Kidney (tissue), 14 donors: ENCODE measurements around the gene SP3. TPM values are rescaled to one million over a fixed set of nuclear protein-coding genes. Genes with fewer than 3 reads are reported as not detected.

Experiments
- DNase-seq, 5 donors: peaks; one replicate each; pipeline ENCODE4 v3.0.0-alpha.2; 2013 to 2020
- FAIRE-seq: peaks from 2 replicates; lab custom pipeline; 2012; peaks lifted over from hg19 to GRCh38; lab: Jason Lieb, UNC
- H3K27ac ChIP-seq, 2 donors: one replicate each; pipeline ENCODE4 v1.7.0; 2013; ENCODE audit warnings: low read depth in 2 of 2, low read length in 2 of 2, inconsistent platforms in 1 of 2
- H3K27me3 ChIP-seq: one replicate; pipeline ENCODE4 v1.7.1; 2013; ENCODE audit warnings: low read length, inconsistent platforms; ENCODE audit not compliant: control insufficient read depth, insufficient read depth
- H3K36me3 ChIP-seq, 3 donors: one replicate each; pipeline versions ENCODE4 v1.7.0 to v1.7.1; 2013; ENCODE audit warnings: low read length in 3 of 3, control low read depth in 1 of 3, inconsistent platforms in 1 of 3; ENCODE audit not compliant: insufficient read depth in 3 of 3, control insufficient read depth in 2 of 3
- H3K4me1 ChIP-seq, 3 donors: one replicate each; pipeline versions ENCODE4 v1.7.0 to v1.7.1; 2013; ENCODE audit warnings: low read length in 3 of 3, inconsistent platforms in 1 of 3, low read depth in 1 of 3; ENCODE audit not compliant: control insufficient read depth in 2 of 3, insufficient read depth in 2 of 3
- H3K4me3 ChIP-seq, 3 donors: one replicate each; pipeline versions ENCODE4 v1.7.0 to v1.8.1; 2013; ENCODE audit warnings: low read length in 3 of 3, control low read depth in 1 of 3, inconsistent platforms in 1 of 3
- H3K9ac ChIP-seq, 3 donors: one replicate each; pipeline versions ENCODE4 v1.7.0 to v1.7.1; 2013; ENCODE audit warnings: low read length in 3 of 3, control low read depth in 1 of 3, inconsistent platforms in 1 of 3
- H3K9me3 ChIP-seq, 3 donors: one replicate each; pipeline versions ENCODE4 v1.7.0 to v1.7.1; 2013; ENCODE audit warnings: low read length in 3 of 3, control low read depth in 1 of 3, inconsistent platforms in 1 of 3; ENCODE audit not compliant: control insufficient read depth in 2 of 3, insufficient read depth in 1 of 3
- CTCF ChIP-seq: IDR thresholded peaks from 3 replicates; pipeline ENCODE4 v1.5.1; 2012; ENCODE audit warnings: mild to moderate bottlenecking, moderate library complexity, borderline replicate concordance; ENCODE audit not compliant: insufficient read depth; ENCODE audit errors: extremely low read depth
- intact Hi-C: fragments of 100-400 bp; cut with DNase I; formaldehyde crosslinking; loops from one replicate; pipeline ENCODE4 v1.11.1; 2022
- polyA plus RNA-seq: library from polyadenylated mRNA; stranded (reverse); fragments of 350-450 nt; fragmentation: Illumina TruSeq; extraction: RNeasy Lipid Tissue Mini Kit (QIAGEN cat#74804); gene quantifications from one replicate; pipeline ENCODE4 v1.2.3, GENCODE V29; 2014; ENCODE audit warnings: low read depth, low replicate concordance; ENCODE audit not compliant: insufficient read depth
- total RNA-seq: library from RNA; stranded (reverse); fragmentation: NEBNext Ultra II Directional; extraction: Animal tissue kit (Norgen Biotek cat#: 25700); gene quantifications from one replicate; pipeline ENCODE4 v1.2.1, GENCODE V29; 2021
- donor health status: control.
- donor health status: control.
- donor health status: control.
- donor health status: control.
- donor health status: control.
- donor health status: DM: yes; HTN: yes; CAD: no.
- donor health status: Normal renal cell carcinoma (clear cell type).

Gene SP3
- total and polyA plus RNA-seq, 2 donors from 2014 or later, result 14.5 to 86.2 TPM

- DNase-seq, result no peak
Measured at GRCh38 chr2:173886613-173887012, 78.6 kb downstream of the SP3 start.

GRCh38 chr2:173884025-173884802 lies 81.0 kb downstream of the SP3 start:
- Histone ChIP-seq H3K9ac (no peak overlapping the region), H3K36me3 (no peaks in the 10 kb centered on the region), H3K4me1 (no peaks in the 10 kb centered on the region), H3K27me3 (no peaks in the 10 kb centered on the region), H3K4me3 (no peak overlapping the region), H3K27ac (no peak overlapping the region), H3K9me3 (no peaks in the 10 kb centered on the region)
- FAIRE-seq (peak; percentile 25), DNase-seq (peak in 2 of 5 donors; percentile 51 to 68)
- peak; percentile 54 for TF ChIP-seq CTCF
- intact Hi-C loops, result no loop called here

More at GRCh38 chr2:173886613-173887012, 78.6 kb downstream of the SP3 start:
- intact Hi-C loops, result no loop called here
- no peaks in the 10 kb centered on the region for H3K27me3 ChIP-seq
- no peak overlapping the region for H3K27ac ChIP-seq
- H3K9ac ChIP-seq, result no peak overlapping the region
- H3K4me1 ChIP-seq, result no peaks in the 10 kb centered on the region
- no peak for FAIRE-seq
- H3K4me3 ChIP-seq, result no peak overlapping the region
- H3K9me3 ChIP-seq, result no peaks in the 10 kb centered on the region
- TF ChIP-seq CTCF, result no peak
- no peaks in the 10 kb centered on the region for H3K36me3 ChIP-seq

- H3K36me3 ChIP-seq, result no peaks in the 10 kb centered on the region
- H3K4me1 ChIP-seq, result no peaks in the 10 kb centered on the region
- DNase-seq (no peak), FAIRE-seq (no peak)
- no peak overlapping the region for H3K27ac ChIP-seq
- H3K27me3 ChIP-seq, result no peaks in the 10 kb centered on the region
- intact Hi-C loops, result no loop called here
- no peak overlapping the region for H3K4me3 ChIP-seq
- no peak overlapping the region for H3K9ac ChIP-seq
- no peaks in the 10 kb centered on the region for H3K9me3 ChIP-seq
- no peak for TF ChIP-seq CTCF
Measured at GRCh38 chr2:173881886-173882285, 83.3 kb downstream of the SP3 start.
